Neural cell (in vitro differentiated cells): ENCODE measurements around the gene TMEM132A. TPM values are rescaled to one million over a fixed set of nuclear protein-coding genes. Genes with fewer than 3 reads are reported as not detected.

Experiments used
- H2AFZ ChIP-seq: fragments of 200-600, 300-800 bp; sonication (generic), shearing (Covaris generic); 2 replicates; pipeline ENCODE4 v1.6.0; 2014; ENCODE audit warnings: low read depth, mild to moderate bottlenecking, antibody characterized with exemption, low read length, moderate library complexity
- H3F3A ChIP-seq: fragments of 200-600 bp; shearing (Covaris generic); 2 replicates; pipeline ENCODE4 v1.6.1; 2016; ENCODE audit warnings: mild to moderate bottlenecking, moderate library complexity, mixed read lengths, antibody characterized with exemption, low read length; ENCODE audit not compliant: insufficient read depth, poor library complexity, severe bottlenecking
- H3K27ac ChIP-seq: fragments of 200-600, 300-800 bp; sonication (generic), shearing (Covaris generic); 2 replicates; pipeline ENCODE4 v1.5.1; 2014; ENCODE audit warnings: mild to moderate bottlenecking, low read length, moderate library complexity
- H3K27me3 ChIP-seq: fragments of 300-800, 200-600 bp; sonication (generic), shearing (Covaris generic); 2 replicates; pipeline ENCODE4 v1.6.0; 2014; ENCODE audit warnings: mild to moderate bottlenecking, low read depth, low read length, moderate library complexity; ENCODE audit not compliant: insufficient read depth
- H3K36me3 ChIP-seq: fragments of 300-800, 200-600 bp; sonication (generic), shearing (Covaris generic); 2 replicates; pipeline ENCODE4 v1.5.1; 2014; ENCODE audit warnings: mild to moderate bottlenecking, antibody characterized with exemption, low read length, moderate library complexity; ENCODE audit not compliant: insufficient read depth
- H3K4me2 ChIP-seq: fragments of 300-800, 200-600 bp; sonication (generic), shearing (Covaris generic); 2 replicates; pipeline ENCODE4 v1.6.0; 2014; ENCODE audit warnings: mild to moderate bottlenecking, low read length
- H3K4me3 ChIP-seq: fragments of 300-800, 200-600 bp; sonication (generic), shearing (Covaris generic); 2 replicates; pipeline ENCODE4 v1.5.1; 2014; ENCODE audit warnings: mild to moderate bottlenecking, low read length, moderate library complexity
- H3K79me2 ChIP-seq: fragments of 200-600 bp; shearing (Covaris generic); replicated peaks from 2 replicates; pipeline ENCODE4 v1.6.0; 2014; ENCODE audit warnings: mild to moderate bottlenecking, low read length, moderate library complexity; ENCODE audit not compliant: insufficient read depth
- H3K9ac ChIP-seq: fragments of 300-800, 200-600 bp; sonication (generic), shearing (Covaris generic); 2 replicates; pipeline ENCODE4 v1.6.1; 2016; ENCODE audit warnings: mild to moderate bottlenecking, low read length, mixed read lengths
- H3K9me2 ChIP-seq: fragments of 200-600 bp; shearing (Covaris generic); 2 replicates; pipeline ENCODE4 v1.6.1; 2016; ENCODE audit warnings: mild to moderate bottlenecking, low read length, mixed read lengths; ENCODE audit not compliant: insufficient read depth
- H3K9me3 ChIP-seq: fragments of 200-600, 300-800 bp; sonication (generic), shearing (Covaris generic); 2 replicates; pipeline ENCODE4 v1.6.1; 2016; ENCODE audit warnings: mild to moderate bottlenecking, mixed run types, low read length, moderate library complexity, mixed read lengths
- H4K20me1 ChIP-seq: fragments of 200-600 bp; shearing (Covaris generic); 2 replicates; pipeline ENCODE4 v1.6.1; 2016; ENCODE audit warnings: mild to moderate bottlenecking, mixed run types; ENCODE audit not compliant: insufficient read depth
- CTCF ChIP-seq: fragments of 450-650 bp; IDR thresholded peaks from 2 replicates; pipeline ENCODE4 v1.5.1; 2014; ENCODE audit warnings: antibody characterized with exemption, mild to moderate bottlenecking, moderate library complexity; ENCODE audit not compliant: poor library complexity, severe bottlenecking
- EP300 ChIP-seq: fragments of 450-650 bp; conservative IDR thresholded peaks from 2 replicates; pipeline ENCODE4 v1.6.1; 2014; ENCODE audit warnings: antibody characterized with exemption, mild to moderate bottlenecking, moderate library complexity; ENCODE audit not compliant: poor library complexity, severe bottlenecking
- EZH2 ChIP-seq: fragments of 200-600, 300-800 bp; shearing (Covaris generic), sonication (generic); IDR thresholded peaks from 2 replicates; pipeline ENCODE4 v1.6.1; 2014; ENCODE audit warnings: antibody characterized with exemption, low read length, borderline replicate concordance, mild to moderate bottlenecking; ENCODE audit not compliant: insufficient read depth, poor library complexity, severe bottlenecking
- MXI1 ChIP-seq: fragments of 450-650 bp; conservative IDR thresholded peaks from 2 replicates; pipeline ENCODE4 v1.6.1; 2014; ENCODE audit warnings: antibody characterized with exemption, mild to moderate bottlenecking; ENCODE audit not compliant: poor library complexity, severe bottlenecking
- POLR2AphosphoS5 ChIP-seq: IDR thresholded peaks from 2 replicates; pipeline ENCODE4 v1.6.1; 2012
- RAD21 ChIP-seq: fragments of 450-650 bp; conservative IDR thresholded peaks from 2 replicates; pipeline ENCODE4 v1.6.1; 2014; ENCODE audit warnings: antibody characterized with exemption, mild to moderate bottlenecking, moderate library complexity
- REST ChIP-seq: IDR thresholded peaks from 2 replicates; pipeline ENCODE4 v1.6.1; 2012; ENCODE audit warnings: borderline replicate concordance
- SMC3 ChIP-seq: fragments of 450-650 bp; conservative IDR thresholded peaks from 2 replicates; pipeline ENCODE4 v1.6.1; 2014; ENCODE audit warnings: antibody characterized with exemption, mild to moderate bottlenecking, moderate library complexity; ENCODE audit not compliant: poor library complexity
- TAF1 ChIP-seq: IDR thresholded peaks from 2 replicates; pipeline ENCODE4 v1.6.1; 2012; ENCODE audit warnings: low read depth
- polyA plus RNA-seq: library from polyadenylated mRNA; depleted of rRNA; stranded (reverse); fragments of >200 nt; gene quantifications from 2 replicates; pipeline ENCODE4 v1.2.3, GENCODE V29; 2014

TMEM132A gene
- polyA plus RNA-seq, 1 donor from 2014 or later = 215 TPM

- H4K20me1 ChIP-seq = no peaks in the 10 kb centered on the region
Measured at GRCh38 chr11:60891103-60891741, 33.0 kb upstream of the TMEM132A start.

GRCh38 chr11:60895687-60896086, 28.6 kb upstream of the TMEM132A start:
- no peak for TF ChIP-seq EP300
- H3K27ac ChIP-seq = no peak overlapping the region
- H3K36me3 ChIP-seq = peaks cover 8% of the 10 kb centered on the region

More at GRCh38 chr11:60891103-60891741, 33.0 kb upstream of the TMEM132A start:
- no peak overlapping the region for H3K9ac ChIP-seq
- no peak overlapping the region for H3K4me2 ChIP-seq
- no peaks in the 10 kb centered on the region for H3K36me3 ChIP-seq
- H3K27ac ChIP-seq = no peak overlapping the region
- TF ChIP-seq EP300 = no peak
- TF ChIP-seq POLR2AphosphoS5 = no peak
- no peak for TF ChIP-seq EZH2
- TF ChIP-seq CTCF = no peak
- no peak for TF ChIP-seq MXI1
- no peak for TF ChIP-seq RAD21
- TF ChIP-seq REST = no peak
- no peaks in the 10 kb centered on the region for H3K79me2 ChIP-seq
- H3K27me3 ChIP-seq = no peaks in the 10 kb centered on the region
- H3K4me3 ChIP-seq = no peak overlapping the region
- H3K9me2 ChIP-seq = no peaks in the 10 kb centered on the region
- no peak overlapping the region for H2AFZ ChIP-seq
- no peaks in the 10 kb centered on the region for H3K9me3 ChIP-seq
- no peaks in the 10 kb centered on the region for H3F3A ChIP-seq

GRCh38 chr11:60897496-60897895, 26.8 kb upstream of the TMEM132A start:
- H3K36me3 ChIP-seq = peaks cover 8% of the 10 kb centered on the region
- TF ChIP-seq TAF1 (no peak), MXI1 (no peak), SMC3 (no peak), REST (no peak), EZH2 (no peak), POLR2AphosphoS5 (no peak), EP300 (no peak), CTCF (no peak), RAD21 (no peak)
- no peaks in the 10 kb centered on the region for H3K27me3 ChIP-seq
- no peak overlapping the region for H3K27ac ChIP-seq
- H3K4me2 ChIP-seq = no peak overlapping the region
- no peaks in the 10 kb centered on the region for H3F3A ChIP-seq
- H4K20me1 ChIP-seq = no peaks in the 10 kb centered on the region
- H3K9me3 ChIP-seq = no peaks in the 10 kb centered on the region
- no peak overlapping the region for H3K4me3 ChIP-seq
- H3K9ac ChIP-seq = no peak overlapping the region
- H3K79me2 ChIP-seq = no peaks in the 10 kb centered on the region
- H3K9me2 ChIP-seq = no peaks in the 10 kb centered on the region
- H2AFZ ChIP-seq = no peak overlapping the region

More at GRCh38 chr11:60895687-60896086, 28.6 kb upstream of the TMEM132A start:
- no peak overlapping the region for H3K9ac ChIP-seq
- no peak overlapping the region for H3K4me3 ChIP-seq
- no peaks in the 10 kb centered on the region for H3K27me3 ChIP-seq
- no peak overlapping the region for H3K4me2 ChIP-seq
- no peaks in the 10 kb centered on the region for H3K9me2 ChIP-seq
- H3K79me2 ChIP-seq = no peaks in the 10 kb centered on the region
- H4K20me1 ChIP-seq = no peaks in the 10 kb centered on the region
- H2AFZ ChIP-seq = no peak overlapping the region
- no peaks in the 10 kb centered on the region for H3K9me3 ChIP-seq
- no peaks in the 10 kb centered on the region for H3F3A ChIP-seq
